Thyroid gland (tissue), 4 donors: Measurements from ENCODE around the gene CTIF. TPM values are rescaled to one million over a fixed set of nuclear protein-coding genes. Genes with fewer than 3 reads are reported as not detected.
A peak's percentile ranks its signal among the peaks of the same experiment; 100 is the strongest.
"Not testable (repeated sequence)": the region's sequence is repeated elsewhere in the genome, so short reads cannot be mapped to it uniquely, and the experiment has no call there.

ENCODE experiments used
- DNase-seq, 2 donors: peaks; one replicate each; pipeline ENCODE4 v3.0.0-alpha.2; 2019
- H3K27ac ChIP-seq, 3 donors: fragments of 200-600 bp; sonication (generic); 1 replicate in 2 of 3; 2 replicates in 1 of 3; pipeline ENCODE4 v1.5.1; 2016 to 2019; ENCODE audit warnings: mild to moderate bottlenecking in 1 of 3, moderate library complexity in 1 of 3
- H3K27me3 ChIP-seq: fragments of 200-600 bp; sonication (generic); one replicate; pipeline ENCODE4 v1.5.1; 2019
- H3K36me3 ChIP-seq, 2 donors: fragments of 200-600 bp; sonication (generic); one replicate each; pipeline ENCODE4 v1.5.1; 2016 to 2019
- H3K4me1 ChIP-seq, 2 donors: fragments of 200-600 bp; sonication (generic); one replicate each; pipeline ENCODE4 v1.5.1; 2017 to 2019
- H3K4me3 ChIP-seq, 3 donors: fragments of 200-600 bp; sonication (generic); replicated peaks in 1 of 3; 1 replicate in 2 of 3; 2 replicates in 1 of 3; pipeline ENCODE4 v1.5.1; 2016; ENCODE audit warnings: mild to moderate bottlenecking in 1 of 3
- H3K9me3 ChIP-seq: fragments of 200-600 bp; sonication (generic); one replicate; pipeline ENCODE4 v1.5.1; 2017
- POLR2A ChIP-seq, 2 donors: fragments of 450-650 bp; IDR thresholded peaks; one replicate each; pipeline ENCODE4 v1.6.1; 2017; ENCODE audit warnings: antibody characterized with exemption in 2 of 2, mild to moderate bottlenecking in 2 of 2, moderate library complexity in 1 of 2
- WGBS, 2 donors: methylation state at CpG; one replicate each; pipeline ENCODE4 v1.1.5; 2017; 5-methylcytosine and 5-hydroxymethylcytosine counted together
- intact Hi-C: fragments of 100-400 bp; cut with DNase I; formaldehyde crosslinking; loops from one replicate; pipeline ENCODE4 v1.15.1; 2023
- total RNA-seq, 4 donors: library from RNA; depleted of rRNA; stranded (reverse); fragments of >200 nt; gene quantifications; one replicate each; pipeline ENCODE4 v1.2.3, GENCODE V29; 2016
- TF ChIP-seq, protein P1 (sequence below), 6 experiments: fragments of 200-600 bp in 3 of 6; fragments of 450-650 bp in 3 of 6; sonication (generic) in 3 of 6; IDR thresholded peaks; one replicate each; pipeline ENCODE4 v1.5.1; 2016 to 2019; ENCODE audit warnings: antibody characterized with exemption in 6 of 6, mild to moderate bottlenecking in 2 of 6, inconsistent platforms in 1 of 6, moderate library complexity in 1 of 6

Gene CTIF
- total RNA-seq, 4 donors from 2014 or later: 18.7 to 29.8 (median 23.6) TPM

DNA sequence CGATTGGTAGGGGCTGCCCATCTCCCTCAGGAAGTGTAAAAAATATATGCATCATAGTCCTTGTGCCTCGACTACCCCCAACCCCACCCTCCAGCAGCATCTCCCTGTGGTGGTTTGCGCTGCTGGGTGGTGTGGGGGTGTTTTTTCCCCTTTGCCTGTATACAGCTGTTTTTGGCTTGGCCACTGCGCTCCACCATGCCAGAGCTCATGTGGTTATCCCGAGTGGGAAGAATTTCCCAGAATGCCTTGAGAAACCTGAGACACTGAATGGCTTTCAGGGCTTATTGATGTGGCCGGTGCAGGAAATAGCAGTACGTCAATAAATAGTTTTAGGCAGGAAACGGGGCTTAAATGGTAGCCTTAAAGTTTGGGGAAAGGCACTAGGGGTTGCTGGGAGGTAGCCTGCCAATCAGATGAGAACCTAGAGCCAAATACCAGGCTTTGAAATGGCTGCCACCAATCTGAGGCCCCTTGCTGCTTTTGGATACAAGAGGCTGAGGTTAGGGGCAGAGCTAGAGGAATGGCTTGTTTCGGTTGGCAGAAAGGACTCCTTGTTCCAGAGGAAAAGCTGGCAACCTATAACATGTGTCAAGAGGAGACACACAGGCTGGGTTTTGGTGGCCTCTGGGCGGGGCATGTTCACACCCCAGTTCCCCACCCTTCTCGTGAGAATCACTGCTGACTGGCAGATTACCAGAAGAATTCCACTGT lies 267.9 kb downstream of the CTIF start:
- no peak overlapping the region for H3K4me3 ChIP-seq
- intact Hi-C loops: no loop called here

DNA sequence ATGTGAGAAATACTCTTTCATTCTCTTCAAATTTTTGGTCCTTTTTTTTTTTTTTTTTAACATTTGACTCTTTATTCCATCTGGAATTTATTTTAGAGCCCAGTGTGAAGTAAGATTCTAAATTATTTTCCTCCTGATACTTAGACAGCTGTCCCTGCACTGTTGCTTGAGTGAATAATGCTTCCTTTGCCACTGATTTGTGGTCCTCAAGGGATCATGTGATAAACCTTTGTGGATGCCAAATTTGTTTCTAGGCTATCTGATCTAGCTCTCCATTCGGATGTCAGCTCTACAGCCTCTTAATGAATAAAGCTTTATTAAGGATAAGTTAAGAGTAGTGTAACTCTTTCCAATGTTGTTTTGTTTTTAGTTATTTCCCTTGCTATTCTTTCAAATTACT lies 269.6 kb downstream of the CTIF start:
- intact Hi-C loops: no loop called here
- Histone ChIP-seq H3K27ac (no peak overlapping the region), H3K4me1 (peaks cover 14 to 40% of the 10 kb centered on the region in 2 donors), H3K4me3 (no peak overlapping the region), H3K9me3 (no peaks in the 10 kb centered on the region), H3K27me3 (no peaks in the 10 kb centered on the region), H3K36me3 (no peaks in the 10 kb centered on the region)
- WGBS, 2 donors: 70 to 75% methylated on average over 1 of the region's 1 CpG
- DNase-seq: no peak
- no peak for TF ChIP-seq POLR2A (IDR thresholded peaks at IDR 0.05)
- TF ChIP-seq, protein P1, sequence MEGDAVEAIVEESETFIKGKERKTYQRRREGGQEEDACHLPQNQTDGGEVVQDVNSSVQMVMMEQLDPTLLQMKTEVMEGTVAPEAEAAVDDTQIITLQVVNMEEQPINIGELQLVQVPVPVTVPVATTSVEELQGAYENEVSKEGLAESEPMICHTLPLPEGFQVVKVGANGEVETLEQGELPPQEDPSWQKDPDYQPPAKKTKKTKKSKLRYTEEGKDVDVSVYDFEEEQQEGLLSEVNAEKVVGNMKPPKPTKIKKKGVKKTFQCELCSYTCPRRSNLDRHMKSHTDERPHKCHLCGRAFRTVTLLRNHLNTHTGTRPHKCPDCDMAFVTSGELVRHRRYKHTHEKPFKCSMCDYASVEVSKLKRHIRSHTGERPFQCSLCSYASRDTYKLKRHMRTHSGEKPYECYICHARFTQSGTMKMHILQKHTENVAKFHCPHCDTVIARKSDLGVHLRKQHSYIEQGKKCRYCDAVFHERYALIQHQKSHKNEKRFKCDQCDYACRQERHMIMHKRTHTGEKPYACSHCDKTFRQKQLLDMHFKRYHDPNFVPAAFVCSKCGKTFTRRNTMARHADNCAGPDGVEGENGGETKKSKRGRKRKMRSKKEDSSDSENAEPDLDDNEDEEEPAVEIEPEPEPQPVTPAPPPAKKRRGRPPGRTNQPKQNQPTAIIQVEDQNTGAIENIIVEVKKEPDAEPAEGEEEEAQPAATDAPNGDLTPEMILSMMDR (IDR thresholded peaks at IDR 0.05): no peak

More for the DNA sequence above, 267.9 kb downstream of the CTIF start:
- Histone ChIP-seq H3K36me3 (no peaks in the 10 kb centered on the region), H3K27me3 (no peaks in the 10 kb centered on the region), H3K27ac (peak overlapping the region; percentile 36 to 66 (median 50)), H3K4me1 (peaks cover 31 to 53% of the 10 kb centered on the region in 2 donors), H3K9me3 (no peaks in the 10 kb centered on the region)
- TF ChIP-seq POLR2A (IDR thresholded peaks at IDR 0.05): peak in 1 of 2 donors; percentile 20
- TF ChIP-seq, protein P1 (IDR thresholded peaks at IDR 0.05): no peak
- 67 to 77% methylated on average over 10 to 11 of the region's 11 CpGs for WGBS, 2 donors
- DNase-seq: peak; percentile 63 to 76

DNA sequence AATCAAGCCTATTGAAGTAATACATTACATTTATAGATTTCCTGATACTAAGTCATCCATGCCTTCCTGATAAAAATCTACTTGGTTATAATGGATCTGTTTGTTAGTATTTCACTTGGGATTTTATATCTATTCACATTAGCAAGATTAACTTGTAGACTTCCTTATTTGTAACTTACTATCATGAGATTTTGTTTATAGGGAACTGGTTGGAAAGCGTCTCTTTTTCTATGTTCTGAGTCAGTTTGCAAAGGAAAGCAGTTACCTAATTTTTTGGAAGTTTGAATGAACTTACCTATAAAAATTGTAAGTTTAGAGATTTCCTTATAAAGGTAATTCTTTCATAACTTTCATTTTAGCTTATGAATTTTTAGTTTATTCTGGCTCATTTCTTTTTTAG lies 270.5 kb downstream of the CTIF start:
- intact Hi-C loops: no loop called here
- H3K36me3 ChIP-seq: no peaks in the 10 kb centered on the region
- no peak for DNase-seq
- TF ChIP-seq, protein P1 (IDR thresholded peaks at IDR 0.05): no peak
- no peak for TF ChIP-seq POLR2A (IDR thresholded peaks at IDR 0.05)
- H3K27me3 ChIP-seq: no peaks in the 10 kb centered on the region
- H3K9me3 ChIP-seq: no peaks in the 10 kb centered on the region
- peaks cover 6 to 34% of the 10 kb centered on the region in 2 donors for H3K4me1 ChIP-seq
- 91% methylated on average over 1 of the region's 1 CpG for WGBS, 2 donors
- no peak overlapping the region for H3K4me3 ChIP-seq
- no peak overlapping the region for H3K27ac ChIP-seq

DNA sequence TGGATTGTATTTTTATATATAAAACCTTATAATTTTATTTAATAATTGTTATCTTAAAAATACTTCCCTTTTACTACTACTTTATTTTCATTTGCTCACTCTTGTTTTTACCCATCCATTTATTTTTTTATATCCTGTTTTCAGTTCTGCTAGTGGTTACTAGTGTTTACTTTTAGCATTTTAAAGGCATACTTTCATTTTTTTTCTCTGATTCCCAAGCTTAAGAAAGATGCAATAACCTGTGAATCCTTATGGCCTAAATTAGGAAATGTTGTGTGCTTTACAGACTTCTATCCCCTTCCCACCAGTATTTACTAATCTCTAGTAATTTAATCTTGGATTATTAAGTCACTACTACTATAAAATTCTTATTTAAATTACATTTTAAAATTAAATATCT lies 272.0 kb downstream of the CTIF start:
- TF ChIP-seq, protein P1 (IDR thresholded peaks at IDR 0.05): no peak
- DNase-seq: no peak
- intact Hi-C loops: no loop called here

DNA sequence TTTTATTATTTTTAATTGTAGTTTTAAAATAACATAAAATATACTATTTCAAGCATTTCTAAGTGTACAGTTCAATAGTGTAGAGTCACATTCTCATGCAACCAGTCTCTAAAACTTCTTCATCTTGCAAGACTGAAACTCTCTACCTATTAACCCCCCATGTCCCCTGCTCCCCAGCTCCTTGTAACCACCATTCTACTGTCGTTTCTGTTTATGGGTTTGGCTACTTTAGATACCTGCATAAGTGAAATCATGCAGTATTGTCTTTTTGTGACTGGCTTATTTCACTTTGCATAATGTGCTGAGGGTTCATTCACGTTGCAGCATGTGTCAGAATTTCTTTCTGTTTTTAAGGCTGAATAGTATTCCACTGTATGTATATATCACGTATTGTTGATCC lies 272.6 kb downstream of the CTIF start:
- intact Hi-C loops: no loop called here
- Histone ChIP-seq H3K4me1 (peaks cover 6 to 22% of the 10 kb centered on the region in 2 donors), H3K27me3 (no peaks in the 10 kb centered on the region), H3K4me3 (no peak overlapping the region), H3K27ac (no peak overlapping the region), H3K36me3 (no peaks in the 10 kb centered on the region), H3K9me3 (no peaks in the 10 kb centered on the region)
- 94 to 96% methylated on average over 3 of the region's 3 CpGs for WGBS, 2 donors
- no peak for TF ChIP-seq POLR2A (IDR thresholded peaks at IDR 0.05)
- TF ChIP-seq, protein P1 (IDR thresholded peaks at IDR 0.05): no peak
- no peak for DNase-seq

More for the DNA sequence above, 272.0 kb downstream of the CTIF start:
- H3K36me3 ChIP-seq: no peaks in the 10 kb centered on the region
- H3K4me3 ChIP-seq: no peak overlapping the region
- H3K9me3 ChIP-seq: no peaks in the 10 kb centered on the region
- H3K4me1 ChIP-seq: peaks cover 6 to 28% of the 10 kb centered on the region in 2 donors
- H3K27me3 ChIP-seq: no peaks in the 10 kb centered on the region
- no peak overlapping the region for H3K27ac ChIP-seq

DNA sequence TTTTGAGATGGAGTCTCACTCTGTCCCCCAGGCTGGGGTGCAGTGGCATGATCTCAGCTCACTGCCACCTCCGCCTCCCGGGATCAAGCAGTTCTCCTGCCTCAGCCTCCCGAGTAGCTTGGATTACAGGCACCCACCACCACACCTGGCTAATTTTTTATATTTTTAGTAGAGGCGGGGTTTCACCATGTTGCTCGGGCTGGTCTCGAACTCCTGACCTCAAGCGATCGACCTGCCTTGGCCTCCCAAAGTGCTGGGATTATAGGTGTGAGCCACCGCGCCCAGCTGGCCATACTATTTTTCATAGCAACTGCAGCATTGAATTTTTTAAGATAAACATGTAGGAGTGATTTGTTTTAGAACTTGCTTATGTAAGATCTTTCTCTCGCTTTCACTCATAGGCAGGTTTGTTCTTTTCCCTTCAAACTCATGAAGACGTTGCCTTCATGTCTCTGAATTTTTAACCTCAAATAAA lies 273.2 kb downstream of the CTIF start:
- peaks cover 3 to 16% of the 10 kb centered on the region in 2 donors for H3K4me1 ChIP-seq
- H3K27ac ChIP-seq, H3K27me3 ChIP-seq, DNase-seq, H3K36me3 ChIP-seq, intact Hi-C loops, H3K4me3 ChIP-seq, H3K9me3 ChIP-seq: not testable (repeated sequence)
- WGBS, 2 donors: 87 to 95% methylated on average over 12 of the region's 12 CpGs
